ENCODE data around the gene ARSJ. TPM values are rescaled to one million over a fixed set of nuclear protein-coding genes. Genes with fewer than 3 reads are reported as not detected.

Gene ARSJ
- total and polyA plus RNA-seq, 4 donors, result 2.3 to 20.6 (median 6.6) TPM

- peak; percentile 20 for TF ChIP-seq CTCF (IDR thresholded peaks at IDR 0.05; ENCODE audit: control extremely low read depth, extremely low read depth)
- ATAC-seq (ENCODE audit: insufficient read depth, low FRiP score) (peak; percentile 63), DNase-seq (peak; percentile 19 to 63 (median 60))
- no peak overlapping the region for H3K9ac ChIP-seq (ENCODE audit: insufficient read depth in 1 of 2, low read length in 2 of 2)
- H3K27ac ChIP-seq (ENCODE audit: low read depth in 1 of 2, low read length in 1 of 2), result no peak overlapping the region
- no peaks in the 10 kb centered on the region for H3K27me3 ChIP-seq (ENCODE audit: control insufficient read depth in 3 of 3, insufficient read depth in 3 of 3, low read length in 2 of 3)
- WGBS, 2 donors, result 40 to 50% methylated on average over 9 of the region's 9 CpGs
- peaks cover 0 to 16% (median 0%) of the 10 kb centered on the region in 5 donors for H3K4me1 ChIP-seq (ENCODE audit: control insufficient read depth in 5 of 5, insufficient read depth in 5 of 5, low read length in 5 of 5)
- H3K4me3 ChIP-seq, result no peak overlapping the region
- no peaks in the 10 kb centered on the region for H3K9me3 ChIP-seq (ENCODE audit: control insufficient read depth in 4 of 4, insufficient read depth in 3 of 4, low read length in 3 of 4)
- H3K36me3 ChIP-seq (ENCODE audit: control insufficient read depth in 4 of 4, insufficient read depth in 4 of 4, low read length in 4 of 4), result no peaks in the 10 kb centered on the region
Measured at GRCh38 chr4:113952452-113953029, 26.9 kb downstream of the ARSJ start.

GRCh38 chr4:113951263-113951662 lies 28.2 kb downstream of the ARSJ start:
- H3K9me3 ChIP-seq (ENCODE audit: control insufficient read depth in 4 of 4, insufficient read depth in 3 of 4, low read length in 3 of 4), result no peaks in the 10 kb centered on the region
- ATAC-seq (ENCODE audit: insufficient read depth, low FRiP score), result peak; percentile 51
- no peaks in the 10 kb centered on the region for H3K27me3 ChIP-seq (ENCODE audit: control insufficient read depth in 3 of 3, insufficient read depth in 3 of 3, low read length in 2 of 3)
- peak; percentile 69 to 90 (median 89) for DNase-seq
- peaks cover 0 to 14% (median 0%) of the 10 kb centered on the region in 5 donors for H3K4me1 ChIP-seq (ENCODE audit: control insufficient read depth in 5 of 5, insufficient read depth in 5 of 5, low read length in 5 of 5)
- H3K4me3 ChIP-seq, result no peak overlapping the region
- TF ChIP-seq CTCF (IDR thresholded peaks at IDR 0.05; ENCODE audit: control extremely low read depth, extremely low read depth), result no peak
- no peak overlapping the region for H3K27ac ChIP-seq (ENCODE audit: low read depth in 1 of 2, low read length in 1 of 2)
- no peak overlapping the region for H3K9ac ChIP-seq (ENCODE audit: insufficient read depth in 1 of 2, low read length in 2 of 2)
- no peaks in the 10 kb centered on the region for H3K36me3 ChIP-seq (ENCODE audit: control insufficient read depth in 4 of 4, insufficient read depth in 4 of 4, low read length in 4 of 4)
- WGBS, 2 donors, result 50 to 60% methylated on average over 6 of the region's 6 CpGs

DNA sequence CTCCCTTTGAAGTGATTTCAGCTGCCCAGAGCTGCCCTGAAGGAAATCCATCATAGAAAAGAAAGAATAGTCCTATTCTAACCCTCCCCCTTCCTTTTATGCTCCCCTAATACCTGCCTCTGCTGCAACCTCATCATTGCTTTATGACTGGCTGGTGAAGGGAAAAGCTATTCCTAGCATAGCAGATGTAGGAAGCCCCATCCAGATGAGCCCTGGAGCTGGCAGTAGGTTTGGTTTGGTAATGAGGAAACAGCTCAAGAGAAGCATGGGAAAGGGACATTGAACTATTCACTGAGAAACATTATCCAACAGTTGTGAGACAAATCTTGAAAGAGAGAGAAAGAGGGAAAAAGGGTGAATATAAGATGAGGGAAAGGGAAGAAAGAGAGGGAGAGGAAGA lies 29.2 kb downstream of the ARSJ start:
- peaks cover 0 to 14% (median 0%) of the 10 kb centered on the region in 5 donors for H3K4me1 ChIP-seq (ENCODE audit: control insufficient read depth in 5 of 5, insufficient read depth in 5 of 5, low read length in 5 of 5)
- H3K4me3 ChIP-seq, result no peak overlapping the region
- no peaks in the 10 kb centered on the region for H3K27me3 ChIP-seq (ENCODE audit: control insufficient read depth in 3 of 3, insufficient read depth in 3 of 3, low read length in 2 of 3)
- no peak overlapping the region for H3K9ac ChIP-seq (ENCODE audit: insufficient read depth in 1 of 2, low read length in 2 of 2)
- no peak overlapping the region for H3K27ac ChIP-seq (ENCODE audit: low read depth in 1 of 2, low read length in 1 of 2)
- no peaks in the 10 kb centered on the region for H3K36me3 ChIP-seq (ENCODE audit: control insufficient read depth in 4 of 4, insufficient read depth in 4 of 4, low read length in 4 of 4)
- no peaks in the 10 kb centered on the region for H3K9me3 ChIP-seq (ENCODE audit: control insufficient read depth in 4 of 4, insufficient read depth in 3 of 4, low read length in 3 of 4)
- no peak for DNase-seq
- no peak for ATAC-seq (ENCODE audit: insufficient read depth, low FRiP score)
- no peak for TF ChIP-seq CTCF (IDR thresholded peaks at IDR 0.05; ENCODE audit: control extremely low read depth, extremely low read depth)

DNA sequence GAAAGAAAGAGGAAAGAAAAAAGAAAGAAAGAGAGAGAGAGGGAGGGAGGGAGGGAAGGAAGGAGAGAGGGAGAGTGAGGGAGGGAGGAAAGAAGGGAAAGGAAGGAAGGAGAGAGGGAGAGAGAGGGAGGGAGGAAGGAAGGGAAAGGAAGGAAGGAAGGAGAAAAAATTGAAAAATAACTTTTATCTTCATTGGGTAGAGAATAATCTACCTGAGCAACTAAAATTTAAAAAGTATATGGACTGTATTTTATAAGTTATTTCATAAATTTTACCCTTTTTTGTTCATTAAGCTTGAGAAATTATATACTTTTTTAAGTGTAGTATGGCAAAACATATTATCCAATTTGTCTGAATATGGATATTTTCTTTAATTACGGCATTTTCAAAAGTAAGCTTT lies 32.0 kb downstream of the ARSJ start:
- H3K9me3 ChIP-seq (ENCODE audit: control insufficient read depth in 4 of 4, insufficient read depth in 3 of 4, low read length in 3 of 4), result no peaks in the 10 kb centered on the region
- H3K4me1 ChIP-seq (ENCODE audit: control insufficient read depth in 5 of 5, insufficient read depth in 5 of 5, low read length in 5 of 5), result peaks cover 0 to 14% (median 0%) of the 10 kb centered on the region in 5 donors
- no peak for TF ChIP-seq CTCF (IDR thresholded peaks at IDR 0.05; ENCODE audit: control extremely low read depth, extremely low read depth)
- no peak overlapping the region for H3K27ac ChIP-seq (ENCODE audit: low read depth in 1 of 2, low read length in 1 of 2)
- no peaks in the 10 kb centered on the region for H3K27me3 ChIP-seq (ENCODE audit: control insufficient read depth in 3 of 3, insufficient read depth in 3 of 3, low read length in 2 of 3)
- no peak for DNase-seq
- no peak overlapping the region for H3K4me3 ChIP-seq
- WGBS, 2 donors, result 95 to 96% methylated on average over 1 of the region's 1 CpG
- no peaks in the 10 kb centered on the region for H3K36me3 ChIP-seq (ENCODE audit: control insufficient read depth in 4 of 4, insufficient read depth in 4 of 4, low read length in 4 of 4)
- no peak for ATAC-seq (ENCODE audit: insufficient read depth, low FRiP score)
- H3K9ac ChIP-seq (ENCODE audit: insufficient read depth in 1 of 2, low read length in 2 of 2), result no peak overlapping the region

Data from lung (tissue), 12 donors.